Subcutaneous abdominal adipose tissue (tissue), 5 donors: Measurements from ENCODE around the gene MAP2K5.

Source experiments
- H3K27ac ChIP-seq: one replicate; pipeline ENCODE4 v1.7.0; 2013; ENCODE audit warnings: low read depth, mild to moderate bottlenecking, inconsistent platforms, low read length, moderate library complexity
- H3K27me3 ChIP-seq, 5 donors: one replicate each; pipeline ENCODE4 v1.7.0; 2013; ENCODE audit warnings: low read length in 5 of 5, inconsistent platforms in 1 of 5; ENCODE audit not compliant: control insufficient read depth in 5 of 5, insufficient read depth in 4 of 5
- H3K36me3 ChIP-seq, 5 donors: one replicate each; pipeline ENCODE4 v1.7.0; 2013; ENCODE audit warnings: low read length in 5 of 5; ENCODE audit not compliant: control insufficient read depth in 5 of 5, insufficient read depth in 5 of 5
- H3K4me1 ChIP-seq, 5 donors: one replicate each; pipeline ENCODE4 v1.7.0; 2013; ENCODE audit warnings: low read length in 5 of 5, mild to moderate bottlenecking in 3 of 5, moderate library complexity in 1 of 5; ENCODE audit not compliant: control insufficient read depth in 5 of 5, insufficient read depth in 5 of 5
- H3K4me3 ChIP-seq, 5 donors: one replicate each; pipeline ENCODE4 v1.7.0; 2013; ENCODE audit warnings: low read length in 5 of 5, low read depth in 1 of 5
- H3K9ac ChIP-seq, 5 donors: one replicate each; pipeline ENCODE4 v1.7.0; 2013; ENCODE audit warnings: low read length in 5 of 5, mild to moderate bottlenecking in 4 of 5, moderate library complexity in 3 of 5
- H3K9me3 ChIP-seq, 5 donors: one replicate each; pipeline ENCODE4 v1.7.0; 2013; ENCODE audit warnings: low read length in 5 of 5; ENCODE audit not compliant: control insufficient read depth in 5 of 5
- donor health status: healthy.
- donor health status: healthy.
- donor health status: healthy.
- donor health status: healthy.
- donor health status: healthy.

The MAP2K5 gene

GRCh38 chr15:67769497-67770357 lies 227.2 kb downstream of the MAP2K5 start:
- Histone ChIP-seq H3K4me1 (no peaks in the 10 kb centered on the region), H3K9me3 (no peaks in the 10 kb centered on the region), H3K36me3 (peaks cover 0 to 9% (median 3%) of the 10 kb centered on the region in 5 donors), H3K9ac (no peak overlapping the region), H3K27me3 (no peaks in the 10 kb centered on the region), H3K27ac (no peak overlapping the region), H3K4me3 (no peak overlapping the region)

DNA sequence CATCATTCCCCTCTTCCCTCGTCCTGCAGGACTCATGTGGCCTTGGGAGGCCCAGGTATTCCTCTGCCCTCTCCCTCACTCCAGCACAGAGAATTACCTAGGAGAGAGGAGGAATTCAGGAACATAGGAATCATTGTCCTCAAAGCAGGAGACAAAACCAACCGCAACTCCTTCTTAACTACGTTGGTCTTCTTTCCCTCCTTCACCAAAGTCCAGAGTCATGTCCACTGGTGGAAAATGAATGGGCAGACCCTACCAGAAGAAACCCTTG lies 227.8 kb downstream of the MAP2K5 start:
- H3K27me3 ChIP-seq: no peaks in the 10 kb centered on the region
- H3K4me1 ChIP-seq: no peaks in the 10 kb centered on the region
- H3K27ac ChIP-seq: no peak overlapping the region

GRCh38 chr15:67771189-67771800 lies 228.8 kb downstream of the MAP2K5 start:
- Histone ChIP-seq H3K9ac (no peak overlapping the region), H3K4me1 (no peaks in the 10 kb centered on the region), H3K27ac (no peak overlapping the region), H3K27me3 (no peaks in the 10 kb centered on the region), H3K9me3 (no peaks in the 10 kb centered on the region), H3K4me3 (no peak overlapping the region), H3K36me3 (peaks cover 0 to 14% (median 0%) of the 10 kb centered on the region in 5 donors)

More for the DNA sequence above, 227.8 kb downstream of the MAP2K5 start:
- Histone ChIP-seq H3K9ac (no peak overlapping the region), H3K9me3 (no peaks in the 10 kb centered on the region), H3K4me3 (no peak overlapping the region), H3K36me3 (peaks cover 0 to 11% (median 3%) of the 10 kb centered on the region in 5 donors)

GRCh38 chr15:67774626-67775025 lies 232.1 kb downstream of the MAP2K5 start:
- H3K9ac ChIP-seq: no peak overlapping the region
- H3K9me3 ChIP-seq: no peaks in the 10 kb centered on the region
- H3K27me3 ChIP-seq: no peaks in the 10 kb centered on the region
- no peaks in the 10 kb centered on the region for H3K4me1 ChIP-seq
- no peak overlapping the region for H3K27ac ChIP-seq
- no peak overlapping the region for H3K4me3 ChIP-seq
- H3K36me3 ChIP-seq: peaks cover 0 to 14% (median 0%) of the 10 kb centered on the region in 5 donors

DNA sequence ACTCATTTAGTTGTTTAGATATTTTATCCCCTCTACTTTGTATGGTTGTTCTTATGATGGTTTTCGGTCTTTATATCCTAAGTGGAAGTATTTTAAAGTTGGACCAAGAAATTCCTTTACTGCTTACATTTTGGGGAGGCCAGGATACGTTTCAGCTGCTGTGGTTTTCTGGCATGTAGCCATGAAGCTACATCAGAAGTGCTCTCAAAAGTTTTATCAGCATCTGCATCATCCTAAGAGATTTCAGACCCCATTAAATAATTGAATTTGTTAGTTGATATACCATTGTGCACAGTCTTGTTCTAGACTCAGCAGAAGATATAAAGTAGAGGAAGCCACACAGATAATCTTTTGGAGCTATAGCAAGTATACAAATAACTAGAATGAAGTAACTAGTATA lies 232.7 kb downstream of the MAP2K5 start:
- Histone ChIP-seq H3K9me3 (no peaks in the 10 kb centered on the region), H3K27me3 (no peaks in the 10 kb centered on the region), H3K4me1 (no peaks in the 10 kb centered on the region), H3K9ac (no peak overlapping the region), H3K4me3 (no peak overlapping the region), H3K36me3 (peaks cover 0 to 12% (median 4%) of the 10 kb centered on the region in 5 donors), H3K27ac (no peak overlapping the region)

GRCh38 chr15:67775998-67776397 lies 233.5 kb downstream of the MAP2K5 start:
- peaks cover 0 to 9% (median 5%) of the 10 kb centered on the region in 5 donors for H3K36me3 ChIP-seq

GRCh38 chr15:67776600-67776999 lies 234.1 kb downstream of the MAP2K5 start:
- Histone ChIP-seq H3K9me3 (no peaks in the 10 kb centered on the region), H3K9ac (no peak overlapping the region), H3K27ac (no peak overlapping the region), H3K27me3 (no peaks in the 10 kb centered on the region), H3K4me3 (no peak overlapping the region), H3K4me1 (no peaks in the 10 kb centered on the region), H3K36me3 (peaks cover 0 to 9% (median 5%) of the 10 kb centered on the region in 5 donors)

More at GRCh38 chr15:67775998-67776397, 233.5 kb downstream of the MAP2K5 start:
- Histone ChIP-seq H3K9ac (no peak overlapping the region), H3K27me3 (no peaks in the 10 kb centered on the region), H3K9me3 (no peaks in the 10 kb centered on the region), H3K4me3 (no peak overlapping the region), H3K27ac (no peak overlapping the region), H3K4me1 (no peaks in the 10 kb centered on the region)

DNA sequence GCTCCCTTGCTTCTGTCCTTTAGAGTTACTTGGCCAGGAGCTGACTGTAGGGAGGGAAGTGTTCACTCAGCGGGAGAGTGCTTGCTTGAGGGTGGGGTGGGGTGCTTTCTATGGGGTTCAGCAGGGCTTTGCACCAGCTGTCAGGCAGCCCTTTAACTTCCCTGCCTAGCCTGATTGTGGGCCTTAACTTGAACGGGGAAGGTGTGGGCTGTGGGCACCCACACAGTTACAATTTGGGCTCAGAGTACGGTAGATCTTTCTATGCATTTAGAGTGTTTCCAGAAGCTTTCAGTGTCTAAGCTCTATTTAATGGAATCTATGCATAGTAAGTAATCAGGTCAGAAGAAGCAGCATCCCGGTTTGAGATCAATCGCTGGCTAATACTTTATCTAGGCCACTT lies 234.6 kb downstream of the MAP2K5 start:
- H3K27ac ChIP-seq: no peak overlapping the region
- H3K4me1 ChIP-seq: no peaks in the 10 kb centered on the region
- H3K36me3 ChIP-seq: peaks cover 0 to 9% (median 5%) of the 10 kb centered on the region in 5 donors
- no peak overlapping the region for H3K4me3 ChIP-seq
- no peaks in the 10 kb centered on the region for H3K27me3 ChIP-seq
- no peak overlapping the region for H3K9ac ChIP-seq
- no peaks in the 10 kb centered on the region for H3K9me3 ChIP-seq

DNA sequence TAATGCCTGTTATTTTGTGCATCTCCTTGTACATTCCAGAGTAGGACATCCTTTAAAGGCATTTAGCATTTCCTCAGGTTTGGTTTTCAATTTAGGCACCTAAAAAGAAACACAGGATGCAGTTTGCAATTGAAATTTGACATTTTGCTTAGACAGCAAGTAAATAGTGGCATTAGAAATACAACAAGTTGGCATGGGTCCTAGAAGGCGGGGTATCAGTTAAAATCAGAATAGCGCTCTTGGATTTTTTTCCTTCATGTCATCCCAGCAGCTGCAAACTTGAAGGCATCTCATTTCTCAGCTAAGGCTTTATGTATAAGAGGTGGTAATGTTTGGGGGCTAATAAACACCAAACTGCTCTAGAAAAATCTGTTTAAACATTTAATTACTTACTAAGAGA lies 235.3 kb downstream of the MAP2K5 start:
- Histone ChIP-seq H3K4me3 (no peak overlapping the region), H3K27ac (no peak overlapping the region), H3K36me3 (peaks cover 1 to 10% (median 5%) of the 10 kb centered on the region in 5 donors), H3K9me3 (no peaks in the 10 kb centered on the region), H3K27me3 (no peaks in the 10 kb centered on the region), H3K4me1 (no peaks in the 10 kb centered on the region), H3K9ac (no peak overlapping the region)

DNA sequence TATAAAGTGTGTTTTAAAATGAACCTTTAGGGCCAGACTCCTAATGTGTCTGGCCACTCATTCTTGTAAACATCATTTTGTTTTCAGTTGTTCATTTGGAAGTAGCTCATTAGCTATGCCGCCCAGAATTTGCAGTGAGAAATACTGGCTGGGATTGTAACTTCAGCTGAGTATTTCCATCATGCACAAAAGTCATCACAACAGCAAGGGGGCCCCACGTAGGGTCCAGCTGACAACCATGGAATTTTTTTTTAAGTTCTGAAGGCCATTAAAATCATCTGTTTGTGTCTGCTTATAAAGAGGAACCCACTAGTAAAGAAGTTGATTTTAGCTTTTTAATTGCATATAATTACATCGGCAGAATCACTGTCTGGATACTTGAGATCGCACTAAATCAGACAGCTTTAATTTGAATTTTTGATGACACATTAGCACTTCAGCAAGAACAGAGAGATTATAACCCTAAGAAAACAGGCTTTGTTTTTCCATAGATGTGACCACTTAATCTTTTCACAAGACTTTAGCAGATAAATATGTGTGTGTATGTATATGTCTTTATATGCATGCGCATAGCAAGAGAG lies 236.6 kb downstream of the MAP2K5 start:
- no peak overlapping the region for H3K9ac ChIP-seq
- H3K27me3 ChIP-seq: no peaks in the 10 kb centered on the region
- H3K27ac ChIP-seq: no peak overlapping the region
- peaks cover 6 to 19% (median 10%) of the 10 kb centered on the region in 5 donors for H3K36me3 ChIP-seq
- no peak overlapping the region for H3K4me3 ChIP-seq
- H3K4me1 ChIP-seq: no peaks in the 10 kb centered on the region
- H3K9me3 ChIP-seq: no peaks in the 10 kb centered on the region
